Esophagus muscularis mucosa (tissue), 3 donors: ENCODE data around the gene ACSF2.
"Not testable (repeated sequence)": the region's sequence is repeated elsewhere in the genome, so short reads cannot be mapped to it uniquely, and the experiment has no call there.

Experiments used
- POLR2AphosphoS5 ChIP-seq, 2 donors: sonication (generic); formaldehyde crosslinking; IDR thresholded peaks; one replicate each; pipeline ENCODE4 v1.6.1; 2017; ENCODE audit warnings: antibody characterized with exemption in 2 of 2
- TF ChIP-seq, protein P1 (sequence below), 3 experiments: fragments of 200-600 bp in 2 of 3; fragments of 450-650 bp in 1 of 3; sonication (generic) in 2 of 3; IDR thresholded peaks; one replicate each; pipeline ENCODE4 v1.5.1; 2017 to 2019; ENCODE audit warnings: antibody characterized with exemption in 3 of 3, mild to moderate bottlenecking in 2 of 3, moderate library complexity in 1 of 3

- not testable (repeated sequence) for TF ChIP-seq POLR2AphosphoS5 (IDR thresholded peaks at IDR 0.05)
- TF ChIP-seq, protein P1, sequence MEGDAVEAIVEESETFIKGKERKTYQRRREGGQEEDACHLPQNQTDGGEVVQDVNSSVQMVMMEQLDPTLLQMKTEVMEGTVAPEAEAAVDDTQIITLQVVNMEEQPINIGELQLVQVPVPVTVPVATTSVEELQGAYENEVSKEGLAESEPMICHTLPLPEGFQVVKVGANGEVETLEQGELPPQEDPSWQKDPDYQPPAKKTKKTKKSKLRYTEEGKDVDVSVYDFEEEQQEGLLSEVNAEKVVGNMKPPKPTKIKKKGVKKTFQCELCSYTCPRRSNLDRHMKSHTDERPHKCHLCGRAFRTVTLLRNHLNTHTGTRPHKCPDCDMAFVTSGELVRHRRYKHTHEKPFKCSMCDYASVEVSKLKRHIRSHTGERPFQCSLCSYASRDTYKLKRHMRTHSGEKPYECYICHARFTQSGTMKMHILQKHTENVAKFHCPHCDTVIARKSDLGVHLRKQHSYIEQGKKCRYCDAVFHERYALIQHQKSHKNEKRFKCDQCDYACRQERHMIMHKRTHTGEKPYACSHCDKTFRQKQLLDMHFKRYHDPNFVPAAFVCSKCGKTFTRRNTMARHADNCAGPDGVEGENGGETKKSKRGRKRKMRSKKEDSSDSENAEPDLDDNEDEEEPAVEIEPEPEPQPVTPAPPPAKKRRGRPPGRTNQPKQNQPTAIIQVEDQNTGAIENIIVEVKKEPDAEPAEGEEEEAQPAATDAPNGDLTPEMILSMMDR (IDR thresholded peaks at IDR 0.05), result not testable (repeated sequence)
Observed at GRCh38 chr17:50398672-50399071, 27.3 kb upstream of the ACSF2 start.
